ENCODE measurements around the gene AIG1.

AIG1 gene

DNA sequence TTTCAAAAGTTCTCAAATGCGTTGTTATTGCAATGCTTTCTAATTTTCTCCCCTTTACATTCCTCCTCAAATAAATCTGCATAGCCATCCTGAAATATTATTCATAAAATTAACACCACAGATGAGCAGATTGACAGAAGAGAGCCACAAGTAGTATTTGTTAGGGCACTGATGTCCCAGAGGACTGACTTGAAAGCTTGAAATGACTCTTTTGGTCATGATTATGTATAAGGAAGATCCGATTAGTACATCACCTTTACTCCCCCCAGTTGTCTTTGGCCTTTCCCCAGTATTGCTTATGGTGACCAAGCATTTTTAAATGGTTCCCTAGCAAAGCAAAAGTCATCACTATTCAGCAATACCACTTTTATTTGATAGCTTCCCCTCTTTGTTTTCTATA lies 202.2 kb downstream of the AIG1 start:
- DNase-seq (ENCODE audit: low spot score), result peak; percentile 17
- TF ChIP-seq, protein P1, sequence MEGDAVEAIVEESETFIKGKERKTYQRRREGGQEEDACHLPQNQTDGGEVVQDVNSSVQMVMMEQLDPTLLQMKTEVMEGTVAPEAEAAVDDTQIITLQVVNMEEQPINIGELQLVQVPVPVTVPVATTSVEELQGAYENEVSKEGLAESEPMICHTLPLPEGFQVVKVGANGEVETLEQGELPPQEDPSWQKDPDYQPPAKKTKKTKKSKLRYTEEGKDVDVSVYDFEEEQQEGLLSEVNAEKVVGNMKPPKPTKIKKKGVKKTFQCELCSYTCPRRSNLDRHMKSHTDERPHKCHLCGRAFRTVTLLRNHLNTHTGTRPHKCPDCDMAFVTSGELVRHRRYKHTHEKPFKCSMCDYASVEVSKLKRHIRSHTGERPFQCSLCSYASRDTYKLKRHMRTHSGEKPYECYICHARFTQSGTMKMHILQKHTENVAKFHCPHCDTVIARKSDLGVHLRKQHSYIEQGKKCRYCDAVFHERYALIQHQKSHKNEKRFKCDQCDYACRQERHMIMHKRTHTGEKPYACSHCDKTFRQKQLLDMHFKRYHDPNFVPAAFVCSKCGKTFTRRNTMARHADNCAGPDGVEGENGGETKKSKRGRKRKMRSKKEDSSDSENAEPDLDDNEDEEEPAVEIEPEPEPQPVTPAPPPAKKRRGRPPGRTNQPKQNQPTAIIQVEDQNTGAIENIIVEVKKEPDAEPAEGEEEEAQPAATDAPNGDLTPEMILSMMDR (IDR thresholded peaks at IDR 0.05; ENCODE audit: borderline replicate concordance, control extremely low read depth, extremely low read depth, insufficient read depth, missing control alignments), result no peak
- in situ Hi-C loops (cut with MboI; ENCODE audit: low sequenced_read_pairs, unreplicated experiment), result no loop called here

DNA sequence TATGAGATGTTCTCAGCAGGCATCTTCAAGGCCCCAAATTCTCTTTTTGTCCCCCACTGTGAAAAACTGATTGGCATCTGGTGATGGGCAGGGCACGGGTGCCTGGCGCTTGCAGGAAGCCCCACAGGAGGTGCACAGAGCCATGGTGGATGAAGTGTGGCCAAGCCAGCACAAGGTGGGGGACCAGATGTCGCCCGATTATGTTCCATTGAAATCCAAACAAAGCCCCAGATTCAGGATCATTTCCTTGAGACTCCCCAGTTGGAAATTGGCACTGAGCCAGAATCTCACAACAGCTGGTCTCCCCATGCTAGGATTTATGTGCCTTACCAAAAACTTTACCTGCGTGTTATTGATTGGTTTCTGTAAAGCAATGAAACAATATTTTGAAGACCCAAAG lies 203.7 kb downstream of the AIG1 start:
- in situ Hi-C loops (cut with MboI; ENCODE audit: low sequenced_read_pairs, unreplicated experiment), result no loop called here
- no peak for DNase-seq (ENCODE audit: low spot score)
- TF ChIP-seq, protein P1 (IDR thresholded peaks at IDR 0.05; ENCODE audit: borderline replicate concordance, control extremely low read depth, extremely low read depth, insufficient read depth, missing control alignments), result no peak

DNA sequence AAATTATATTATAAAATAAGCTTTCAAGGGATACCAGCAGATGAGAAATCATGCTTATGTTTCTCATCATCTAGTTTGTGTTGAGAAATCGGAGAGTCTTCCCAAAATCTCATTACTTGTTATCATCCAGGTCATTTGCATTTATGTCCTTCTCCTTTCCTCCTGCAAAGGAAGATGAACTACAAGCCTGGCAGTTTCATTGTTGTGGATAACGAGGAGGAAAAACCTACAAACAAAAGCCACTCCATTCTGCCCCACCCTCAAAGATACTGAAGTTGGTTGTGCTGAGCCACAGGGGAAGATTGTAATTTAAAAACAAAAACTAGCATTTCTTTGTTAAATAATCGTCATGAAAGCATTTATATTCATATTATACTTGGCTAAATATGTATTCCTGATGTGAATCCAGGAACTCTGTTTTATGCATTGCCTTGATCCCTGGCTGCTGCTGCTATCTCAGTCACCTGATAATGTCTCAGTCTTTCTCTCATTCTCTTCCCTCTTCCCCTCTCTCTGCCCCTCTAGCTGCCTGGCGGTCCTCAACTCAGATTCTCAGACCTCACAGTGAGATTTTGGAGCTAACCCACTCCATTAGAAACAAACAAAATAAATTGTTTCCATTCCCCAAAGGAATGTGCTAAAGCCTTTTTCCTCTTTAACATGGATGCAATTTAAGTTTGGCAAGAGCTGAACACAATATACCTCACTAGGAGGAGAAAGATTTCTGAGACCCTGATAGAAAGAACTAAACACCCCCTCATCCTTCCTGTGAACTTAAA lies 204.5 kb downstream of the AIG1 start:
- in situ Hi-C loops (cut with MboI; ENCODE audit: low sequenced_read_pairs, unreplicated experiment), result no loop called here
- TF ChIP-seq, protein P1 (IDR thresholded peaks at IDR 0.05; ENCODE audit: borderline replicate concordance, control extremely low read depth, extremely low read depth, insufficient read depth, missing control alignments), result no peak
- no peak for DNase-seq (ENCODE audit: low spot score)

DNA sequence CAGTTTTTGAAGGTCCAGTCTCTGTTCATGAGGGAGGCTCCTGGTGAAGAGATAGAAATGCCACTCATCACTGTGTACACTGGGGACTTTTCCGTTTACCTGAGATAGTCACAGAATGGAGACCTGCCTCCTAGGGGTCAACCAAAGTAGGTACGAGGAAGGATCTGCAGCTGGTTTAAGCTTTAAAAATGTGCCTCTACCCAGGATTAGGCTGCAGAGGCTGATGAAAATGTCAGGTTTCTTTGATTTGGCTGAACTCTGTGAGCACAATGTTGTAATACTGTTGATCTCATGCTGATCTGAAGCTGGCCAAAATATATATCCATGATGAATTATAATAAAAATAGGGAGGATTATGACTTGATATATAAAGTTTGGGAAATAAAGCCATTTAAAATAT lies 207.1 kb downstream of the AIG1 start:
- DNase-seq (ENCODE audit: low spot score), result no peak
- TF ChIP-seq, protein P1 (IDR thresholded peaks at IDR 0.05; ENCODE audit: borderline replicate concordance, control extremely low read depth, extremely low read depth, insufficient read depth, missing control alignments), result no peak
- in situ Hi-C loops (cut with MboI; ENCODE audit: low sequenced_read_pairs, unreplicated experiment), result no loop called here

DNA sequence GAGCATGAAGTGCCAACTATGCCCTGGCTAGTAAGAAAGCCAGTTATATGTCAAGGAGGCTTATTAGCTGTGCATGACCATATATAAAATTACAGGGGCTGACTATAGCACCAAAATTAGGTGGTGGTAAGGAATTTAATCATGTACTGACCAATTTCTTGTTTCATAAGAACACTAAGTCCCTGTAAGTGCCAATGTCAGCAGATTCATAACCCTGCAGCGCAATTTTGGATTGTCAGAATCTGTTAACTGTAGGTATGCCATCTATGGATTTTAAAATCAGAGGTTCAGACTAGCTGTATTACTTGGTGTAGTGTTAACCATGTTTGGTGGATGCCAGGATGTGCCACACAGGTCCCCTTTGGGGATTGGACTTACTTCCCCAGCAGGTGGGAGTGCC lies 207.8 kb downstream of the AIG1 start:
- TF ChIP-seq, protein P1 (IDR thresholded peaks at IDR 0.05; ENCODE audit: borderline replicate concordance, control extremely low read depth, extremely low read depth, insufficient read depth, missing control alignments), result no peak
- DNase-seq (ENCODE audit: low spot score), result no peak
- in situ Hi-C loops (cut with MboI; ENCODE audit: low sequenced_read_pairs, unreplicated experiment), result no loop called here

DNA sequence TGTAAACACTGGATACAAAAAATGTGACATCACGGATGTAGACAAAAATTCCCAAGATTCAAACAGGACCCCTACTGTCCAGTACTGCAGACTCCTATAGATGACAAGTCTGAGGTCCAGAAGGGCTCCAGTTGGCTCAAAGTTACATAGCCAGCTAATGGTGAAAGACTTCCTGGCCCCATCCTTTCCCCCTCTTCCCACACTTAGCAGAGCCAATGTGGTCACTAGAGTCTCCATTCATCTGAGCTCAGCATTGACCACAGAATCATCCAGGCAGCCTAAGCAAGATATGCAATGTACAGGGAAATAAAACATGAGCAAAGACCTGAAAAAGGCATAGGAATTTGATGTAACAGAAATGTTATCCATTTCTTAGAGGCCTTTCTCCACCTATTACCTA lies 209.3 kb downstream of the AIG1 start:
- no peak for DNase-seq (ENCODE audit: low spot score)
- TF ChIP-seq, protein P1 (IDR thresholded peaks at IDR 0.05; ENCODE audit: borderline replicate concordance, control extremely low read depth, extremely low read depth, insufficient read depth, missing control alignments), result no peak
- in situ Hi-C loops (cut with MboI; ENCODE audit: low sequenced_read_pairs, unreplicated experiment), result no loop called here
